Gastroesophageal sphincter (tissue), 4 donors: ENCODE measurements around the gene RTBDN. TPM values are rescaled to one million over a fixed set of nuclear protein-coding genes. Genes with fewer than 3 reads are reported as not detected.
A peak's percentile ranks its signal among the peaks of the same experiment; 100 is the strongest.

Experiments used
- ATAC-seq: fragments of 150-250 bp; one replicate; pipeline ENCODE4 v1.9.1; 2016; ENCODE audit warnings: mild to moderate bottlenecking, moderate library complexity
- H3K27ac ChIP-seq, 4 donors: fragments of 200-600 bp; sonication (generic) in 3 of 4; 1 replicate in 3 of 4; 2 replicates in 1 of 4; pipeline ENCODE4 v1.5.1; 2016 to 2019
- H3K27me3 ChIP-seq: fragments of 200-600 bp; sonication (generic); one replicate; pipeline ENCODE4 v1.5.1; 2019
- H3K36me3 ChIP-seq, 2 donors: fragments of 200-600 bp; sonication (generic); one replicate each; pipeline ENCODE4 v1.5.1; 2019; ENCODE audit warnings: control low read depth in 1 of 2
- H3K4me1 ChIP-seq, 3 donors: fragments of 200-600 bp; sonication (generic); 1 replicate in 2 of 3; 2 replicates in 1 of 3; pipeline ENCODE4 v1.5.1; 2016 to 2019; ENCODE audit warnings: control low read depth in 2 of 3
- H3K4me3 ChIP-seq, 2 donors: fragments of 200-600 bp; sonication (generic); one replicate each; pipeline ENCODE4 v1.5.1; 2019; ENCODE audit warnings: mild to moderate bottlenecking in 1 of 2, moderate library complexity in 1 of 2
- H3K9me3 ChIP-seq, 3 donors: fragments of 200-600 bp; sonication (generic); one replicate each; pipeline ENCODE4 v1.5.1; 2017 to 2019; ENCODE audit warnings: control low read depth in 2 of 3
- EP300 ChIP-seq: sonication (generic); formaldehyde crosslinking; IDR thresholded peaks from one replicate; pipeline ENCODE4 v1.6.1; 2017; ENCODE audit warnings: antibody characterized with exemption, mild to moderate bottlenecking
- POLR2A ChIP-seq, 2 donors: fragments of 450-650 bp; IDR thresholded peaks; one replicate each; pipeline ENCODE4 v1.6.1; 2017; ENCODE audit warnings: antibody characterized with exemption in 2 of 2, mild to moderate bottlenecking in 2 of 2, moderate library complexity in 1 of 2
- POLR2AphosphoS5 ChIP-seq: sonication (generic); formaldehyde crosslinking; IDR thresholded peaks from one replicate; pipeline ENCODE4 v1.6.1; 2017; ENCODE audit warnings: antibody characterized with exemption
- WGBS, 2 donors: methylation state at CpG; one replicate each; pipeline ENCODE4 v1.1.5; 2018; ENCODE audit warnings: low coverage in 1 of 2; 5-methylcytosine and 5-hydroxymethylcytosine counted together
- total RNA-seq, 4 donors: library from RNA; depleted of rRNA; stranded (reverse); fragments of >200 nt; gene quantifications; one replicate each; pipeline ENCODE4 v1.1.0, GENCODE V29; 2016
- TF ChIP-seq, protein P1 (sequence below), 4 experiments: fragments of 200-600 bp in 2 of 4; fragments of 450-650 bp in 2 of 4; sonication (generic) in 1 of 4; IDR thresholded peaks; one replicate each; pipeline ENCODE4 v1.5.1; 2017 to 2019; ENCODE audit warnings: antibody characterized with exemption in 4 of 4, mild to moderate bottlenecking in 2 of 4, moderate library complexity in 2 of 4

The RTBDN gene
- total RNA-seq, 4 donors from 2014 or later, result 1.1 TPM; not detected in 3

DNA sequence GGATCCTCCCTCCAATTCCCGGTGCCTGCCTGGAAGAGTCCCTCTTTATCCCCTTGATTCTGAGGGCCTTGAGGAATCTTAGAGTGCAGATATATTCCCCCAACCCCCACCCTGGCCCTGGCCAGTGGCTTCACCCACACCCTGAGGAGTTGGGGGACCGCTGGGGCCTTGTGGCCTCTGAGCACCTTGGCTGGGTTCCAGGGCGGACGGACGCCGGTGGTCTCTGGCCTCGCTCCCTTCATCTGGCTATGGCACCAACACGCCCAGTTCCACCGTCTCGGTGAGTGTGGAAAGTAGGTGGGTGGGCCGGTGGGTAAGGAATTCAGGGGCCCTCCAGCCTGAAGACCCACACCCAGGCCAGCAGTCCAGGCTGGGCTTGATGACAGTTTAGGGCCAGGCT, 8.9 kb upstream of the RTBDN start:
- no peak overlapping the region for H3K27ac ChIP-seq
- H3K36me3 ChIP-seq, result no peaks in the 10 kb centered on the region
- ATAC-seq, result no peak
- TF ChIP-seq POLR2A (IDR thresholded peaks at IDR 0.05) (no peak), POLR2AphosphoS5 (no peak), EP300 (no peak)
- TF ChIP-seq, protein P1, sequence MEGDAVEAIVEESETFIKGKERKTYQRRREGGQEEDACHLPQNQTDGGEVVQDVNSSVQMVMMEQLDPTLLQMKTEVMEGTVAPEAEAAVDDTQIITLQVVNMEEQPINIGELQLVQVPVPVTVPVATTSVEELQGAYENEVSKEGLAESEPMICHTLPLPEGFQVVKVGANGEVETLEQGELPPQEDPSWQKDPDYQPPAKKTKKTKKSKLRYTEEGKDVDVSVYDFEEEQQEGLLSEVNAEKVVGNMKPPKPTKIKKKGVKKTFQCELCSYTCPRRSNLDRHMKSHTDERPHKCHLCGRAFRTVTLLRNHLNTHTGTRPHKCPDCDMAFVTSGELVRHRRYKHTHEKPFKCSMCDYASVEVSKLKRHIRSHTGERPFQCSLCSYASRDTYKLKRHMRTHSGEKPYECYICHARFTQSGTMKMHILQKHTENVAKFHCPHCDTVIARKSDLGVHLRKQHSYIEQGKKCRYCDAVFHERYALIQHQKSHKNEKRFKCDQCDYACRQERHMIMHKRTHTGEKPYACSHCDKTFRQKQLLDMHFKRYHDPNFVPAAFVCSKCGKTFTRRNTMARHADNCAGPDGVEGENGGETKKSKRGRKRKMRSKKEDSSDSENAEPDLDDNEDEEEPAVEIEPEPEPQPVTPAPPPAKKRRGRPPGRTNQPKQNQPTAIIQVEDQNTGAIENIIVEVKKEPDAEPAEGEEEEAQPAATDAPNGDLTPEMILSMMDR (IDR thresholded peaks at IDR 0.05), result no peak
- H3K27me3 ChIP-seq, result peaks cover 86% of the 10 kb centered on the region
- H3K4me3 ChIP-seq, result no peak overlapping the region
- peaks cover 0 to 30% (median 15%) of the 10 kb centered on the region in 3 donors for H3K4me1 ChIP-seq
- WGBS, 2 donors, result 83% methylated on average over 1 of the region's 11 CpGs; no CpG with 5 or more reads in 1 of the 2 donors
- no peaks in the 10 kb centered on the region for H3K9me3 ChIP-seq

DNA sequence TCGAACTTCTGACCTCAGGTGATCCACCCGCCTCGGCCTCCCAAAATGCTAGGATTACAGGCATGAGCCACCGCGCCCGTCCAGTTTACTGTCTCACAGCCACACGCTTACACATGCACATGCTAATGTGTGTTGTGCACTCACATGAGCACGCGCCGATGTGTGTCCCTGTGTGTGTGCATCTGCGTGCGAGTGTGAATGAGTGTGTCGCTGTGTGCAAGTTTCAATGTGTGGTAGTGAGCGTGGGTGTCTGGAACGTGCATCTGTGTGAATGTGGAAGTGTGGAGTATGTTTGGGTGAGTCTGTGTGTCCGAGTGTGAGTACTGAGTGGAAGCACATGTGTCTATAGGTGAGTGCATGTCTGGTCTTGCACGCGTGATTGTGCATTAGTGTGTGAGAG, 8.1 kb upstream of the RTBDN start:
- 95 to 98% methylated on average over 6 to 8 of the region's 18 CpGs for WGBS, 2 donors
- ATAC-seq, result no peak
- TF ChIP-seq EP300 (no peak), POLR2A (IDR thresholded peaks at IDR 0.05) (no peak), POLR2AphosphoS5 (no peak)
- TF ChIP-seq, protein P1 (IDR thresholded peaks at IDR 0.05), result no peak

DNA sequence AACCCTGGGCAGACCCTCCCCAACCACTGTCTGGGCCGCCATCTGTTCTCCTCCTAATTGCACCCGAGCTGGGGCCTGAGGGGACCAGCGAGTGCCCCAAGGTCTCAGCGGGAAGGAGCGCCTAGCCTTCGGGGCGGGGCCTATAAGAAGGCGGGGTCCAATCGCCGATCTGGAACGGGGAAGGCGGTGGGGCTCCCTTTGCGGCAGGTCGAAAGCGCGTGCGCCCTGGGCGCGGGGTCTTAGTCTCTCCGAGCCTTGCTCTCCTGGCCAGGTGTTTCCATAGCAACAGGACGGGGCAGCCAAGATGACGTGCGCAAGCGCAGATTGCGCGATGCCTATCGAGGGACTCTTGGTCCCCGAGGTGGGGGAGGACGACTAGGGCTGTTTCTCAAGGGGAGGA, 6.7 kb upstream of the RTBDN start:
- H3K36me3 ChIP-seq, result no peaks in the 10 kb centered on the region
- no peak for TF ChIP-seq POLR2A (IDR thresholded peaks at IDR 0.05)
- TF ChIP-seq EP300, result no peak
- TF ChIP-seq, protein P1 (IDR thresholded peaks at IDR 0.05), result no peak
- TF ChIP-seq POLR2AphosphoS5, result no peak
- H3K9me3 ChIP-seq, result no peaks in the 10 kb centered on the region
- 2% methylated on average over 17 of the region's 29 CpGs; no CpG with 5 or more reads in 1 of the 2 donors for WGBS, 2 donors
- no peak for ATAC-seq
- peaks cover 0 to 25% (median 11%) of the 10 kb centered on the region in 3 donors for H3K4me1 ChIP-seq
- H3K27me3 ChIP-seq, result peaks cover 99% of the 10 kb centered on the region
- no peak overlapping the region for H3K27ac ChIP-seq
- peak overlapping the region in 1 of 2 donors; percentile 28 for H3K4me3 ChIP-seq

More for the DNA sequence above, 8.1 kb upstream of the RTBDN start:
- peaks cover 0 to 30% (median 11%) of the 10 kb centered on the region in 3 donors for H3K4me1 ChIP-seq
- H3K9me3 ChIP-seq, result no peaks in the 10 kb centered on the region
- no peak overlapping the region for H3K27ac ChIP-seq
- peaks cover 94% of the 10 kb centered on the region for H3K27me3 ChIP-seq
- H3K36me3 ChIP-seq, result no peaks in the 10 kb centered on the region
- no peak overlapping the region for H3K4me3 ChIP-seq

DNA sequence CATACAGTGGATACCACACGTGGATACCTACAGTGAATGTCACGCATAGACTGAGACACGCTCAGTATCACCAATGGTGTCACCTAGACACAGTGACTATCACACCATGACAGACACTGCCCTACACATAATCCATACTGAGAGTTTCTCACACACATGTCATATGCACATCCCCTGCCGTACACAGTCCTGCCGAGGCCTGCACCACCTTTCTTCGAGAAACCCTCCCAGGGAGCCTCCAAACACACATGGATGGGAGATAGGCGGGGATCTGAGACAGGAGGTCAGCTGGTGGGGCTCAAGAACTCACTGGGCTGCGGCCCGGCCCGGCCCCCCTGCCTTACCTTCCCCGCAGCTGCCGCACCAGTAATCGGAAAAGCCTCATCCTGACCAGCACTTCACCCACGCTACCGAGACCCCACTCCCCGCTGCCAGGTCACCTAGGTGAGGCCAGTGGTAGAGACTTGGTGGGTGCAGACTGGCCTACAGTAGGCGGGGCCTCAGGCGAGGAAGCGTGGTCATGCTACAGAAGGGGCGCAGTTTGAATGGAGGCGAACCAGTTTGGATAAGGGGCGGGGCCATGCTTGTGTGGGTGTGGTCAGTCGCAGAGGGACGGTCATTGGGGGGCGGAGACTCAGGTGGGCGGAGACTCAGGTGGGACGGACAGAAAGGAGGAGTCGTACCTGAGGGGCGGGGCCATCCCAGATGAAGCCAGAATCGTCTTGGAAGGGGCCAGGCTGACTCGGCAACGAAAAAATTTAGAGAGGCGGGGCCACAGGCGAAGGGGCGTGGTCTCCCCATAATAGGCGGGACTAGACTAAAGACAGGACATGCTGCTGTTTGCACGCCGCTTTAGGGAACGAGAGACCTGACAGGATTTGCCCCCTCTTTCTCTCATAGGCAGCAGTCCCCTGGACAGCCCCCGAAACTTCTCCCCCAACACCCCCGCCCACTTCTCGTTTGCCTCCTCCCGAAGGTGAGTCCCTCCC, 6.0 kb upstream of the RTBDN start:
- no peak for ATAC-seq
- 9 to 16% methylated on average over 14 to 20 of the region's 43 CpGs for WGBS, 2 donors
- Histone ChIP-seq H3K36me3 (no peaks in the 10 kb centered on the region), H3K27me3 (peaks cover 99% of the 10 kb centered on the region), H3K27ac (no peak overlapping the region), H3K4me3 (peak overlapping the region in 1 of 2 donors; percentile 28), H3K9me3 (no peaks in the 10 kb centered on the region), H3K4me1 (peaks cover 0 to 25% (median 11%) of the 10 kb centered on the region in 3 donors)
- no peak for TF ChIP-seq EP300
- no peak for TF ChIP-seq POLR2AphosphoS5
- TF ChIP-seq, protein P1 (IDR thresholded peaks at IDR 0.05), result no peak
- no peak for TF ChIP-seq POLR2A (IDR thresholded peaks at IDR 0.05)
